IPS-20b (cell line): ENCODE measurements around the gene ZBED1.
"Not testable (repeated sequence)": the region's sequence is repeated elsewhere in the genome, so short reads cannot be mapped to it uniquely, and the experiment has no call there.

Experiments used
- H3K27ac ChIP-seq: one replicate; pipeline ENCODE4 v1.5.1; 2013; ENCODE audit warnings: low read length
- H3K27me3 ChIP-seq: 2 replicates; pipeline ENCODE4 v1.6.1; 2013; ENCODE audit warnings: mild to moderate bottlenecking, low read length, inconsistent platforms; ENCODE audit not compliant: insufficient read depth
- H3K36me3 ChIP-seq: 2 replicates; pipeline ENCODE4 v1.6.1; 2013; ENCODE audit warnings: low read depth, mild to moderate bottlenecking, inconsistent platforms, low read length, moderate library complexity; ENCODE audit not compliant: insufficient read depth
- H3K4me1 ChIP-seq: 2 replicates; pipeline ENCODE4 v1.6.1; 2013; ENCODE audit warnings: mild to moderate bottlenecking, control low read depth, inconsistent platforms, low read length, moderate library complexity; ENCODE audit not compliant: insufficient read depth
- H3K4me3 ChIP-seq: 2 replicates; pipeline ENCODE4 v1.5.1; 2013; ENCODE audit warnings: mild to moderate bottlenecking, low read length, inconsistent platforms
- H3K9ac ChIP-seq: 2 replicates; pipeline ENCODE4 v1.6.1; 2013; ENCODE audit warnings: low read depth, mild to moderate bottlenecking, inconsistent platforms, low read length, moderate library complexity
- H3K9me3 ChIP-seq: 2 replicates; pipeline ENCODE4 v1.6.1; 2013; ENCODE audit warnings: mild to moderate bottlenecking, low read depth, low read length, inconsistent platforms; ENCODE audit not compliant: insufficient read depth

ZBED1 gene

GRCh38 chrX:2517055-2517454 is 16.3 kb upstream of the ZBED1 start:
- Histone ChIP-seq H3K9me3 (no peaks in the 10 kb centered on the region), H3K9ac (no peak overlapping the region), H3K36me3 (no peaks in the 10 kb centered on the region), H3K27ac (no peak overlapping the region), H3K27me3 (no peaks in the 10 kb centered on the region), H3K4me3 (no peak overlapping the region), H3K4me1 (no peaks in the 10 kb centered on the region; the same call in 1 of the 2 replicates)

- Histone ChIP-seq H3K4me3 (no peak overlapping the region), H3K9ac (no peak overlapping the region), H3K4me1 (no peaks in the 10 kb centered on the region; the same call in 1 of the 2 replicates), H3K36me3 (no peaks in the 10 kb centered on the region), H3K27ac (no peak overlapping the region), H3K9me3 (no peaks in the 10 kb centered on the region), H3K27me3 (no peaks in the 10 kb centered on the region)
Measured at GRCh38 chrX:2516623-2517022, 15.8 kb upstream of the ZBED1 start.

- no peak overlapping the region for H3K27ac ChIP-seq
- H3K9ac ChIP-seq: no peak overlapping the region
- no peaks in the 10 kb centered on the region for H3K9me3 ChIP-seq
- H3K4me1 ChIP-seq: no peaks in the 10 kb centered on the region; the same call in 1 of the 2 replicates
- H3K36me3 ChIP-seq: no peaks in the 10 kb centered on the region
- H3K4me3 ChIP-seq: no peak overlapping the region
- H3K27me3 ChIP-seq: no peaks in the 10 kb centered on the region
Measured at GRCh38 chrX:2514131-2514530, 13.4 kb upstream of the ZBED1 start.

- no peaks in the 10 kb centered on the region for H3K36me3 ChIP-seq
- H3K27me3 ChIP-seq: no peaks in the 10 kb centered on the region
- H3K4me1 ChIP-seq: no peaks in the 10 kb centered on the region; the same call in 1 of the 2 replicates
- H3K9ac ChIP-seq: no peak overlapping the region
- no peaks in the 10 kb centered on the region for H3K9me3 ChIP-seq
- no peak overlapping the region for H3K4me3 ChIP-seq
- H3K27ac ChIP-seq: no peak overlapping the region
Measured at GRCh38 chrX:2513121-2513664, 12.4 kb upstream of the ZBED1 start.

GRCh38 chrX:2512501-2512900 is 11.7 kb upstream of the ZBED1 start:
- no peak overlapping the region for H3K9ac ChIP-seq
- H3K27ac ChIP-seq: no peak overlapping the region
- no peaks in the 10 kb centered on the region for H3K36me3 ChIP-seq
- H3K4me3 ChIP-seq: no peak overlapping the region
- no peaks in the 10 kb centered on the region for H3K9me3 ChIP-seq
- no peaks in the 10 kb centered on the region for H3K27me3 ChIP-seq
- no peaks in the 10 kb centered on the region; the same call in 1 of the 2 replicates for H3K4me1 ChIP-seq

GRCh38 chrX:2511326-2511725 is 10.6 kb upstream of the ZBED1 start:
- Histone ChIP-seq H3K4me3 (no peak overlapping the region), H3K4me1 (no peaks in the 10 kb centered on the region; the same call in 1 of the 2 replicates), H3K27ac (no peak overlapping the region), H3K9ac (no peak overlapping the region), H3K36me3 (no peaks in the 10 kb centered on the region), H3K27me3 (no peaks in the 10 kb centered on the region), H3K9me3 (no peaks in the 10 kb centered on the region)

GRCh38 chrX:2508648-2509335 is 8.0 kb upstream of the ZBED1 start:
- no peak overlapping the region for H3K27ac ChIP-seq
- no peaks in the 10 kb centered on the region for H3K36me3 ChIP-seq
- H3K9ac ChIP-seq: no peak overlapping the region
- no peaks in the 10 kb centered on the region for H3K27me3 ChIP-seq
- H3K4me3 ChIP-seq: no peak overlapping the region
- H3K9me3 ChIP-seq: no peaks in the 10 kb centered on the region
- H3K4me1 ChIP-seq: no peaks in the 10 kb centered on the region; the same call in 1 of the 2 replicates

GRCh38 chrX:2507904-2508627 is 7.3 kb upstream of the ZBED1 start:
- Histone ChIP-seq H3K9ac (no peak overlapping the region), H3K4me1 (no peaks in the 10 kb centered on the region; the same call in 1 of the 2 replicates), H3K27ac (no peak overlapping the region)

GRCh38 chrX:2507196-2507595 is 6.4 kb upstream of the ZBED1 start:
- H3K9me3 ChIP-seq: no peaks in the 10 kb centered on the region
- H3K27me3 ChIP-seq: no peaks in the 10 kb centered on the region
- no peaks in the 10 kb centered on the region for H3K36me3 ChIP-seq
- H3K27ac ChIP-seq: no peak overlapping the region
- H3K4me1 ChIP-seq: no peaks in the 10 kb centered on the region
- no peak overlapping the region for H3K9ac ChIP-seq
- H3K4me3 ChIP-seq: no peak overlapping the region

More at GRCh38 chrX:2507904-2508627, 7.3 kb upstream of the ZBED1 start:
- H3K9me3 ChIP-seq: no peaks in the 10 kb centered on the region
- no peak overlapping the region for H3K4me3 ChIP-seq
- no peaks in the 10 kb centered on the region for H3K36me3 ChIP-seq
- no peaks in the 10 kb centered on the region for H3K27me3 ChIP-seq

GRCh38 chrX:2505341-2505740 is 4.6 kb upstream of the ZBED1 start:
- not testable (repeated sequence) for H3K27ac ChIP-seq, H3K4me3 ChIP-seq

GRCh38 chrX:2504706-2505332 is 4.0 kb upstream of the ZBED1 start:
- H3K36me3 ChIP-seq: no peaks in the 10 kb centered on the region
- H3K27ac ChIP-seq: no peak overlapping the region
- H3K4me3 ChIP-seq: no peak overlapping the region
- H3K9me3 ChIP-seq: no peaks in the 10 kb centered on the region
- H3K4me1 ChIP-seq: no peaks in the 10 kb centered on the region
- no peaks in the 10 kb centered on the region for H3K27me3 ChIP-seq
- H3K9ac ChIP-seq: no peak overlapping the region

More at GRCh38 chrX:2505341-2505740, 4.6 kb upstream of the ZBED1 start:
- not testable (repeated sequence) for H3K36me3 ChIP-seq, H3K27me3 ChIP-seq, H3K4me1 ChIP-seq, H3K9ac ChIP-seq, H3K9me3 ChIP-seq
